ENCODE results near the gene OR2A5. TPM values are rescaled to one million over a fixed set of nuclear protein-coding genes. Genes with fewer than 3 reads are reported as not detected.
"Not testable (repeated sequence)": the region's sequence is repeated elsewhere in the genome, so short reads cannot be mapped to it uniquely, and the experiment has no call there.

The OR2A5 gene
- total and polyA plus RNA-seq, 7 experiments from 2014 or later = not detected

GRCh38 chr7:144010061-144010460, 38.7 kb upstream of the OR2A5 start:
- H3K27me3 Mint-ChIP-seq = peaks cover 6 to 52% (median 46%) of the 10 kb centered on the region in 5 donors
- peaks cover 0 to 34% (median 15%) of the 10 kb centered on the region in 11 donors for H3K9me3 Mint-ChIP-seq
- ATAC-seq; DNase-seq; H3K4me3 ChIP-seq (ENCODE audit: low read length); H3K27me3 ChIP-seq (ENCODE audit: control insufficient read depth in 2 of 2, insufficient read depth in 2 of 2, low read length in 2 of 2); H3K9me3 ChIP-seq (ENCODE audit: control insufficient read depth in 2 of 3, low read length in 3 of 3); H3K27ac Mint-ChIP-seq; POLR2A ChIA-PET; H3K36me3 ChIP-seq (ENCODE audit: control insufficient read depth in 2 of 3, insufficient read depth in 3 of 3, low read length in 3 of 3); CTCF ChIA-PET; H3K27ac ChIP-seq (ENCODE audit: low read depth, low read length); intact Hi-C loops (cut with micrococcal nuclease); H3K4me1 ChIP-seq (ENCODE audit: control insufficient read depth in 2 of 2, insufficient read depth in 2 of 2, low read length in 2 of 2); H3K4me3 Mint-ChIP-seq; H3K4me1 Mint-ChIP-seq: not testable (repeated sequence)
- peaks cover 0 to 22% (median 7%) of the 10 kb centered on the region in 5 donors for H3K36me3 Mint-ChIP-seq

- H3K27me3 Mint-ChIP-seq = peaks cover 3 to 49% (median 42%) of the 10 kb centered on the region in 5 donors
- H3K4me1 ChIP-seq (ENCODE audit: control insufficient read depth in 2 of 2, insufficient read depth in 2 of 2, low read length in 2 of 2); H3K4me3 Mint-ChIP-seq; H3K36me3 ChIP-seq (ENCODE audit: control insufficient read depth in 2 of 3, insufficient read depth in 3 of 3, low read length in 3 of 3); H3K27ac Mint-ChIP-seq; H3K4me1 Mint-ChIP-seq; DNase-seq; ATAC-seq; POLR2A ChIA-PET; CTCF ChIA-PET; intact Hi-C loops (cut with micrococcal nuclease); H3K9me3 ChIP-seq (ENCODE audit: control insufficient read depth in 2 of 3, low read length in 3 of 3); H3K4me3 ChIP-seq (ENCODE audit: low read length); H3K27ac ChIP-seq (ENCODE audit: low read depth, low read length); H3K27me3 ChIP-seq (ENCODE audit: control insufficient read depth in 2 of 2, insufficient read depth in 2 of 2, low read length in 2 of 2): not testable (repeated sequence)
- peaks cover 0 to 39% (median 16%) of the 10 kb centered on the region in 11 donors for H3K9me3 Mint-ChIP-seq
- H3K36me3 Mint-ChIP-seq = peaks cover 0 to 22% (median 7%) of the 10 kb centered on the region in 5 donors
Observed at GRCh38 chr7:144010821-144011220, 37.9 kb upstream of the OR2A5 start.

GRCh38 chr7:144011458-144012230, 37.1 kb upstream of the OR2A5 start:
- H3K36me3 Mint-ChIP-seq = peaks cover 0 to 22% (median 7%) of the 10 kb centered on the region in 5 donors
- peaks cover 0 to 10% (median 0%) of the 10 kb centered on the region in 3 experiments for H3K9me3 ChIP-seq (ENCODE audit: control insufficient read depth in 2 of 3, low read length in 3 of 3)
- no peak overlapping the region for H3K27ac ChIP-seq (ENCODE audit: low read depth, low read length)
- H3K27me3 Mint-ChIP-seq = peaks cover 1 to 42% (median 35%) of the 10 kb centered on the region in 5 donors
- no peaks in the 10 kb centered on the region for H3K27me3 ChIP-seq (ENCODE audit: control insufficient read depth in 2 of 2, insufficient read depth in 2 of 2, low read length in 2 of 2)
- H3K4me3 Mint-ChIP-seq = no peak overlapping the region
- peaks cover 0 to 2% (median 0%) of the 10 kb centered on the region in 7 donors for H3K4me1 Mint-ChIP-seq
- H3K27ac Mint-ChIP-seq = no peak overlapping the region
- no peak overlapping the region for H3K4me3 ChIP-seq (ENCODE audit: low read length)
- peaks cover 0 to 39% (median 16%) of the 10 kb centered on the region in 11 donors for H3K9me3 Mint-ChIP-seq
- no peaks in the 10 kb centered on the region for H3K36me3 ChIP-seq (ENCODE audit: control insufficient read depth in 2 of 3, insufficient read depth in 3 of 3, low read length in 3 of 3)
- H3K4me1 ChIP-seq (ENCODE audit: control insufficient read depth in 2 of 2, insufficient read depth in 2 of 2, low read length in 2 of 2) = no peaks in the 10 kb centered on the region
- DNase-seq (no peak), ATAC-seq (no peak)
- ChIA-PET POLR2A (no interaction called here), CTCF (no interaction called here)
- intact Hi-C loops (cut with micrococcal nuclease) = no loop called here

GRCh38 chr7:144018065-144018464, 30.7 kb upstream of the OR2A5 start:
- no peaks in the 10 kb centered on the region for H3K36me3 Mint-ChIP-seq
- H3K27ac Mint-ChIP-seq = no peak overlapping the region
- Histone ChIP-seq H3K36me3 (ENCODE audit: control insufficient read depth in 2 of 3, insufficient read depth in 3 of 3, low read length in 3 of 3) (no peaks in the 10 kb centered on the region), H3K9me3 (ENCODE audit: control insufficient read depth in 2 of 3, low read length in 3 of 3) (no peaks in the 10 kb centered on the region), H3K27ac (ENCODE audit: low read depth, low read length) (no peak overlapping the region), H3K4me1 (ENCODE audit: control insufficient read depth in 2 of 2, insufficient read depth in 2 of 2, low read length in 2 of 2) (no peaks in the 10 kb centered on the region), H3K27me3 (ENCODE audit: control insufficient read depth in 2 of 2, insufficient read depth in 2 of 2, low read length in 2 of 2) (no peaks in the 10 kb centered on the region), H3K4me3 (ENCODE audit: low read length) (no peak overlapping the region)
- ChIA-PET CTCF (no interaction called here), POLR2A (no interaction called here)
- intact Hi-C loops (cut with micrococcal nuclease) = no loop called here
- H3K4me3 Mint-ChIP-seq = no peak overlapping the region
- no peaks in the 10 kb centered on the region for H3K4me1 Mint-ChIP-seq
- ATAC-seq = no peak
- DNase-seq = no peak
- peaks cover 0 to 7% (median 0%) of the 10 kb centered on the region in 11 donors for H3K9me3 Mint-ChIP-seq
- H3K27me3 Mint-ChIP-seq = peaks cover 0 to 14% (median 2%) of the 10 kb centered on the region in 5 donors

- CTCF ChIA-PET = no interaction called here
- intact Hi-C loops (cut with micrococcal nuclease) = no loop called here
- H3K36me3 Mint-ChIP-seq = no peaks in the 10 kb centered on the region
- no peak overlapping the region for H3K4me3 Mint-ChIP-seq
- peaks cover 0 to 6% (median 0%) of the 10 kb centered on the region in 5 donors for H3K27me3 Mint-ChIP-seq
- H3K27ac Mint-ChIP-seq = no peak overlapping the region
- H3K4me1 Mint-ChIP-seq = no peaks in the 10 kb centered on the region
- ATAC-seq (no peak), DNase-seq (no peak)
- Histone ChIP-seq H3K27ac (ENCODE audit: low read depth, low read length) (no peak overlapping the region), H3K36me3 (ENCODE audit: control insufficient read depth in 2 of 3, insufficient read depth in 3 of 3, low read length in 3 of 3) (no peaks in the 10 kb centered on the region), H3K9me3 (ENCODE audit: control insufficient read depth in 2 of 3, low read length in 3 of 3) (no peaks in the 10 kb centered on the region), H3K4me1 (ENCODE audit: control insufficient read depth in 2 of 2, insufficient read depth in 2 of 2, low read length in 2 of 2) (no peaks in the 10 kb centered on the region), H3K27me3 (ENCODE audit: control insufficient read depth in 2 of 2, insufficient read depth in 2 of 2, low read length in 2 of 2) (no peaks in the 10 kb centered on the region), H3K4me3 (ENCODE audit: low read length) (no peak overlapping the region)
- POLR2A ChIA-PET = interaction anchor here (1.1 kb wide), 1 partner anchor 90 kb away, joined by 3 read pairs; no protein-coding TSS in a partner anchor
- H3K9me3 Mint-ChIP-seq = peaks cover 0 to 7% (median 0%) of the 10 kb centered on the region in 11 donors
Observed at GRCh38 chr7:144019457-144019856, 29.3 kb upstream of the OR2A5 start.

GRCh38 chr7:144020340-144020739, 28.4 kb upstream of the OR2A5 start:
- Histone ChIP-seq H3K27me3 (ENCODE audit: control insufficient read depth in 2 of 2, insufficient read depth in 2 of 2, low read length in 2 of 2) (no peaks in the 10 kb centered on the region), H3K27ac (ENCODE audit: low read depth, low read length) (no peak overlapping the region), H3K36me3 (ENCODE audit: control insufficient read depth in 2 of 3, insufficient read depth in 3 of 3, low read length in 3 of 3) (no peaks in the 10 kb centered on the region), H3K4me1 (ENCODE audit: control insufficient read depth in 2 of 2, insufficient read depth in 2 of 2, low read length in 2 of 2) (no peaks in the 10 kb centered on the region), H3K4me3 (ENCODE audit: low read length) (no peak overlapping the region), H3K9me3 (ENCODE audit: control insufficient read depth in 2 of 3, low read length in 3 of 3) (no peaks in the 10 kb centered on the region)
- CTCF ChIA-PET = no interaction called here
- Mint-ChIP-seq H3K27me3 (peaks cover 0 to 3% (median 0%) of the 10 kb centered on the region in 5 donors), H3K9me3 (peaks cover 0 to 2% (median 0%) of the 10 kb centered on the region in 11 donors), H3K4me3 (no peak overlapping the region), H3K27ac (no peak overlapping the region), H3K4me1 (no peaks in the 10 kb centered on the region), H3K36me3 (no peaks in the 10 kb centered on the region)
- POLR2A ChIA-PET = no interaction called here
- ATAC-seq = no peak
- no peak for DNase-seq
- intact Hi-C loops (cut with micrococcal nuclease) = no loop called here

GRCh38 chr7:144022169-144022568, 26.6 kb upstream of the OR2A5 start:
- H3K27ac Mint-ChIP-seq = no peak overlapping the region

More at GRCh38 chr7:144022169-144022568, 26.6 kb upstream of the OR2A5 start:
- H3K36me3 ChIP-seq (ENCODE audit: control insufficient read depth in 2 of 3, insufficient read depth in 3 of 3, low read length in 3 of 3) = no peaks in the 10 kb centered on the region
- ChIA-PET CTCF (no interaction called here), POLR2A (no interaction called here)
- no peaks in the 10 kb centered on the region for H3K27me3 ChIP-seq (ENCODE audit: control insufficient read depth in 2 of 2, insufficient read depth in 2 of 2, low read length in 2 of 2)
- no peak overlapping the region for H3K4me3 Mint-ChIP-seq
- no peak for ATAC-seq
- no peak overlapping the region for H3K4me3 ChIP-seq (ENCODE audit: low read length)
- no peaks in the 10 kb centered on the region for H3K9me3 Mint-ChIP-seq
- no peak for DNase-seq
- H3K27me3 Mint-ChIP-seq = peaks cover 0 to 3% (median 0%) of the 10 kb centered on the region in 5 donors
- no peaks in the 10 kb centered on the region for H3K4me1 Mint-ChIP-seq
- no peaks in the 10 kb centered on the region for H3K36me3 Mint-ChIP-seq
- intact Hi-C loops (cut with micrococcal nuclease) = no loop called here
- no peaks in the 10 kb centered on the region for H3K4me1 ChIP-seq (ENCODE audit: control insufficient read depth in 2 of 2, insufficient read depth in 2 of 2, low read length in 2 of 2)
- no peak overlapping the region for H3K27ac ChIP-seq (ENCODE audit: low read depth, low read length)
- H3K9me3 ChIP-seq (ENCODE audit: control insufficient read depth in 2 of 3, low read length in 3 of 3) = no peaks in the 10 kb centered on the region

Measured in naive thymus-derived CD4-positive, alpha-beta T cell (primary cell).